Uterus (tissue), 4 donors: Measurements from ENCODE around the gene ACKR2. TPM values are rescaled to one million over a fixed set of nuclear protein-coding genes. Genes with fewer than 3 reads are reported as not detected.

Experiments used
- DNase-seq, 2 donors: peaks; one replicate each; pipeline ENCODE4 v3.0.0-alpha.2; 2019 to 2020
- H3K27ac ChIP-seq, 2 donors: fragments of 200-600 bp; sonication (generic); 1 replicate in 1 of 2; 2 replicates in 1 of 2; pipeline ENCODE4 v1.5.1; 2016 to 2018
- H3K27me3 ChIP-seq, 2 donors: fragments of 200-600 bp; sonication (generic); one replicate each; pipeline ENCODE4 v1.5.1; 2018 to 2019; ENCODE audit warnings: control low read depth in 1 of 2
- H3K36me3 ChIP-seq, 2 donors: fragments of 200-600 bp; sonication (generic); one replicate each; pipeline ENCODE4 v1.5.1; 2019; ENCODE audit warnings: control low read depth in 1 of 2
- H3K4me1 ChIP-seq, 2 donors: fragments of 200-600 bp; sonication (generic); one replicate each; pipeline ENCODE4 v1.5.1; 2018 to 2019; ENCODE audit warnings: control low read depth in 1 of 2
- H3K4me3 ChIP-seq, 2 donors: fragments of 200-600 bp; sonication (generic); 1 replicate in 1 of 2; 2 replicates in 1 of 2; pipeline ENCODE4 v1.5.1; 2018 to 2019; ENCODE audit warnings: mild to moderate bottlenecking in 1 of 2
- H3K9me3 ChIP-seq, 2 donors: fragments of 200-600 bp; sonication (generic); one replicate each; pipeline ENCODE4 v1.5.1; 2019; ENCODE audit warnings: control low read depth in 1 of 2
- CTCF ChIP-seq, 4 experiments: fragments of 200-600 bp in 2 of 4; fragments of 450-650 bp in 2 of 4; sonication (generic) in 2 of 4; IDR thresholded peaks; one replicate each; pipeline ENCODE4 v1.5.1; 2016 to 2019; ENCODE audit warnings: antibody characterized with exemption in 4 of 4, mild to moderate bottlenecking in 2 of 4, moderate library complexity in 1 of 4
- POLR2A ChIP-seq, 2 donors: fragments of 450-650 bp; IDR thresholded peaks; one replicate each; pipeline ENCODE4 v1.6.1; 2016; ENCODE audit warnings: antibody characterized with exemption in 2 of 2, mild to moderate bottlenecking in 1 of 2, moderate library complexity in 1 of 2
- intact Hi-C: fragments of 100-400 bp; cut with DNase I; formaldehyde crosslinking; loops from one replicate; pipeline ENCODE4 v1.15.1; 2023; ENCODE audit warnings: low total_unique reads
- total RNA-seq, 4 donors: library from RNA; depleted of rRNA in 3 of 4; stranded (reverse); fragments of >200 nt in 3 of 4; gene quantifications; one replicate each; pipeline versions ENCODE4 v1.1.0 to v1.2.4, GENCODE V29; 2014 to 2023
- donor health status: DM: yes; HTN: yes; CAD: no.

The ACKR2 gene
- total RNA-seq, 4 donors from 2014 or later: 1.5 to 8.7 (median 4.7) TPM

GRCh38 chr3:42778644-42779043 lies 30.6 kb upstream of the ACKR2 start:
- no peaks in the 10 kb centered on the region for H3K27me3 ChIP-seq
- no peak overlapping the region for H3K4me3 ChIP-seq
- H3K4me1 ChIP-seq: no peaks in the 10 kb centered on the region
- H3K27ac ChIP-seq: peak overlapping the region in 1 of 2 donors; percentile 55
- intact Hi-C loops: no loop called here
- peak; percentile 39 to 58 for DNase-seq
- H3K9me3 ChIP-seq: no peaks in the 10 kb centered on the region
- H3K36me3 ChIP-seq: no peaks in the 10 kb centered on the region
- TF ChIP-seq POLR2A (IDR thresholded peaks at IDR 0.05): no peak
- no peak for TF ChIP-seq CTCF (IDR thresholded peaks at IDR 0.05)

GRCh38 chr3:42780398-42780797 lies 28.8 kb upstream of the ACKR2 start:
- intact Hi-C loops: loop anchor here (10.0 kb wide), 1 partner anchor 54 kb away; no protein-coding TSS in a partner anchor
- no peaks in the 10 kb centered on the region for H3K4me1 ChIP-seq
- TF ChIP-seq POLR2A (IDR thresholded peaks at IDR 0.05): no peak
- no peak for TF ChIP-seq CTCF (IDR thresholded peaks at IDR 0.05)
- no peak overlapping the region for H3K4me3 ChIP-seq
- H3K27me3 ChIP-seq: no peaks in the 10 kb centered on the region
- H3K9me3 ChIP-seq: no peaks in the 10 kb centered on the region
- DNase-seq: no peak
- H3K36me3 ChIP-seq: no peaks in the 10 kb centered on the region
- H3K27ac ChIP-seq: peak overlapping the region; percentile 32 to 64

- no peaks in the 10 kb centered on the region for H3K36me3 ChIP-seq
- H3K4me1 ChIP-seq: no peaks in the 10 kb centered on the region
- peak in 1 of 2 donors; percentile 63 for DNase-seq
- H3K27ac ChIP-seq: no peak overlapping the region
- intact Hi-C loops: loop anchor here (10.0 kb wide), 1 partner anchor 54 kb away; no protein-coding TSS in a partner anchor
- H3K27me3 ChIP-seq: no peaks in the 10 kb centered on the region
- no peaks in the 10 kb centered on the region for H3K9me3 ChIP-seq
- no peak overlapping the region for H3K4me3 ChIP-seq
- TF ChIP-seq CTCF (IDR thresholded peaks at IDR 0.05) (peak; percentile 74 to 88 (median 82)), POLR2A (IDR thresholded peaks at IDR 0.05) (no peak)
Observed at GRCh38 chr3:42780892-42781700, 28.1 kb upstream of the ACKR2 start.

DNA sequence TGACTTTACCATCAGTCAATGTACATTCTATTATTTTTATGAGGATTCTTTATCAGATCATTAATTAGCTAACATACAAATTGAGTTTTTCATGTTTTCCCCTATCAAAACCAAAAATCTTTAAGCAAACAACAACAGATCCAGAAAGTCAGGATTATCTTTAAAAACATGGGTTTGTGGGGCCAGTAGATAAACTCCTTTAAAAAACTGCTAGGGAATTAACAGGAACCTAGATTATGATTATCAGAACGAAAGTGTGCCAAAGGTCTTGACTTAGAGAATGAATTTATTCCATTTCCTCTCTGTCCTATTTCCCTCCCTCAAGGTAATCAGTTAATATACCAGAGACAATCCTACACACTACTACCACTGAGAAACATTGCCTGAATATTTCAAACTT lies 23.0 kb upstream of the ACKR2 start:
- H3K4me3 ChIP-seq: no peak overlapping the region
- TF ChIP-seq POLR2A (IDR thresholded peaks at IDR 0.05) (no peak), CTCF (IDR thresholded peaks at IDR 0.05) (no peak)
- H3K27me3 ChIP-seq: no peaks in the 10 kb centered on the region
- no peaks in the 10 kb centered on the region for H3K4me1 ChIP-seq
- H3K27ac ChIP-seq: no peak overlapping the region
- H3K9me3 ChIP-seq: no peaks in the 10 kb centered on the region
- intact Hi-C loops: loop anchor here (10.0 kb wide), 1 partner anchor 49 kb away; no protein-coding TSS in a partner anchor
- DNase-seq: no peak
- no peaks in the 10 kb centered on the region for H3K36me3 ChIP-seq

DNA sequence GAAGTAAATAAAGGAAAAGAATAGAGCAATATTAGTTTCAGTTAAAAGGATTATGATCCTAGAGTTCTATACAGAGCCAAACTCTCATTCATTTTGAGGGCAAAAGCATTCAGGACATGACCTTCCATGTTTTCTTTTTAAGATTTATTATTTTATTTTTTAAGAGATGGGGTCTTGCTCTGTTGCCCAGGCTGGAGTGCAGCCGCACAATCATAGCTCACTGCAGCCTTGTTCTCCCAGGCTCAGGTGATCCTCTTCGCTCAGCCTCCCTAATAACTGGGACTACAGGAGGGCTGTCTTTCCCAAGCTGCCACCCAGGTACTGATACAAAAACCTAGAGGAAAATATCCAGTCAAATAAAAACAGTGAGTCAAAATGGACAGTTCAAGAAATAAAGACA lies 22.6 kb upstream of the ACKR2 start:
- H3K4me1 ChIP-seq: no peaks in the 10 kb centered on the region
- H3K27ac ChIP-seq: no peak overlapping the region
- H3K27me3 ChIP-seq: no peaks in the 10 kb centered on the region
- H3K4me3 ChIP-seq: no peak overlapping the region
- no peaks in the 10 kb centered on the region for H3K36me3 ChIP-seq
- intact Hi-C loops: loop anchor here (10.0 kb wide), 1 partner anchor 48 kb away; no protein-coding TSS in a partner anchor
- no peak for DNase-seq
- TF ChIP-seq POLR2A (IDR thresholded peaks at IDR 0.05): no peak
- no peak for TF ChIP-seq CTCF (IDR thresholded peaks at IDR 0.05)
- no peaks in the 10 kb centered on the region for H3K9me3 ChIP-seq
